ENCODE measurements around the gene QTRT2.

Gene QTRT2

DNA sequence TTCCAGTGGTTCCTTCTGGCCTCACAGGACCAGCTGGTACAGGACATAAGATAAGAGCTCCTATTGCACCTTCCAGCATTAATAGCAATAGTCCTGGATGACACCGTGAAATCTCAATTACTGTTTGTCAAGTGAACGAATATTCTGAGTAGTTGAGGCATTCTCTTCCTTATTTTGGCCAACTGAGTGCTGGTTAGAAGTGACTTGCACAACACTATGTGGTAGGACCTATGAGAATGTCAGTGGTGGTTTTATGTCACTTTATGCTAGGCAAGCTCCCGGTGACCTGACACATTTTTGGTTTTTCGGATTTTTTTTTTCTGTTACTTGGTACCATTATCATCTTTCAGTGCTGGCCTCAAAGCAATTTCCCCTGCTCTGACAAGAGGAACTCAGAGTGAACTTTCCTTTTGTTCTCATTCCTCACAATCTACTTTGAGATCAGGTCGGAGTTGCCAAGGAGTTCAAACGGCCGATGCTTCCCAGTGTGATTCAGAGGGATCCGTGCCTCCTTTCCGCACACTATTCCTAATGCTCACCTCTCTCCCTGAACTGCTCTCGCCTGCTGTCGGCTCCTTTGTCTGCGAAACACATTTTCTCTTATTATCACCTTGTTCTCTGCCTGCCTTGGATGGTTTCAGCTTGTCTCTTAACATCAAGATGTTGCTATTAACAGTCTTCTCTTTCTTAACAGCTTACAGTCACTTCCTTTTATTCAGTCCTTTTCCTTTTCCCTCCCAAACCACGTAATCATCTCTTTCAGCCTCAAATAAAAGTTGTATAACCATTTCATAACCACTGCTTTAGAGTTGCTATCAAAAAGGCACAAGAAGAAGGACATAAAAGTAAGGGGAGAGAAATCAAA is 35.8 kb downstream of the QTRT2 start:
- Histone ChIP-seq H3K36me3 (replicated peaks; ENCODE audit: low read depth, low read length) (peaks cover 10% of the 10 kb centered on the region), H3K27ac (ENCODE audit: low read length) (no peak overlapping the region), H3K4me3 (ENCODE audit: low read length) (no peak overlapping the region), H3K4me1 (ENCODE audit: low read length) (no peaks in the 10 kb centered on the region), H4K20me1 (ENCODE audit: insufficient read depth, low read length) (no peaks in the 10 kb centered on the region), H2AFZ (ENCODE audit: low read depth, low read length) (no peak overlapping the region), H3K4me2 (ENCODE audit: low read length) (no peak overlapping the region), H3K9ac (ENCODE audit: low read length) (no peak overlapping the region), H3K27me3 (ENCODE audit: low read depth, low read length) (no peaks in the 10 kb centered on the region), H3K9me3 (ENCODE audit: insufficient read depth, low read length) (no peaks in the 10 kb centered on the region), H3K79me2 (ENCODE audit: low read length) (no peaks in the 10 kb centered on the region)
- TF ChIP-seq, protein P1, sequence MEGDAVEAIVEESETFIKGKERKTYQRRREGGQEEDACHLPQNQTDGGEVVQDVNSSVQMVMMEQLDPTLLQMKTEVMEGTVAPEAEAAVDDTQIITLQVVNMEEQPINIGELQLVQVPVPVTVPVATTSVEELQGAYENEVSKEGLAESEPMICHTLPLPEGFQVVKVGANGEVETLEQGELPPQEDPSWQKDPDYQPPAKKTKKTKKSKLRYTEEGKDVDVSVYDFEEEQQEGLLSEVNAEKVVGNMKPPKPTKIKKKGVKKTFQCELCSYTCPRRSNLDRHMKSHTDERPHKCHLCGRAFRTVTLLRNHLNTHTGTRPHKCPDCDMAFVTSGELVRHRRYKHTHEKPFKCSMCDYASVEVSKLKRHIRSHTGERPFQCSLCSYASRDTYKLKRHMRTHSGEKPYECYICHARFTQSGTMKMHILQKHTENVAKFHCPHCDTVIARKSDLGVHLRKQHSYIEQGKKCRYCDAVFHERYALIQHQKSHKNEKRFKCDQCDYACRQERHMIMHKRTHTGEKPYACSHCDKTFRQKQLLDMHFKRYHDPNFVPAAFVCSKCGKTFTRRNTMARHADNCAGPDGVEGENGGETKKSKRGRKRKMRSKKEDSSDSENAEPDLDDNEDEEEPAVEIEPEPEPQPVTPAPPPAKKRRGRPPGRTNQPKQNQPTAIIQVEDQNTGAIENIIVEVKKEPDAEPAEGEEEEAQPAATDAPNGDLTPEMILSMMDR (IDR thresholded peaks at IDR 0.05; ENCODE audit: low read depth, low read length) = no peak
- TF ChIP-seq EZH2phosphoT487 (IDR thresholded peaks at IDR 0.05; ENCODE audit: low read depth) = no peak

DNA sequence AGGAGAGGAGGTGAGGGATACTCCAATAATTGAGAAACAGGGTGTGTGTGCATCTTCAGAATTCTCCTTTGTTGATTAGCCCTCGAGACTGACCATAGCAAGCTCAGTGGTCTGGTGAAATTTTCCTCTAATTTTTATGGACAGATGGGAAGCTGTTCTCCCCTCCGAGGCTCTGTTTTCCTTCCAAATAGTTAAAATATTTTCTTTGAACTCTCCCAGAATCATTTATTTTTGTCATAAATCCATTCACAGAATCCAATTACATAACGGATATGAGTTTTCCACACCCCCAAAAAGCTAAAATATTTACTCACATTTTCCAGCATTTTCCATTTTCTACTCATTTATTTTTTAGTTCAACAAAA is 36.5 kb downstream of the QTRT2 start:
- Histone ChIP-seq H2AFZ (ENCODE audit: low read depth, low read length) (no peak overlapping the region), H3K79me2 (ENCODE audit: low read length) (no peaks in the 10 kb centered on the region), H3K4me2 (ENCODE audit: low read length) (no peak overlapping the region), H4K20me1 (ENCODE audit: insufficient read depth, low read length) (no peaks in the 10 kb centered on the region), H3K4me3 (ENCODE audit: low read length) (no peak overlapping the region), H3K9ac (ENCODE audit: low read length) (no peak overlapping the region), H3K27ac (ENCODE audit: low read length) (no peak overlapping the region), H3K36me3 (replicated peaks; ENCODE audit: low read depth, low read length) (peaks cover 6% of the 10 kb centered on the region), H3K27me3 (ENCODE audit: low read depth, low read length) (no peaks in the 10 kb centered on the region), H3K4me1 (ENCODE audit: low read length) (no peaks in the 10 kb centered on the region), H3K9me3 (ENCODE audit: insufficient read depth, low read length) (no peaks in the 10 kb centered on the region)
- no peak for TF ChIP-seq EZH2phosphoT487 (IDR thresholded peaks at IDR 0.05; ENCODE audit: low read depth)
- TF ChIP-seq, protein P1 (IDR thresholded peaks at IDR 0.05; ENCODE audit: low read depth, low read length) = no peak

DNA sequence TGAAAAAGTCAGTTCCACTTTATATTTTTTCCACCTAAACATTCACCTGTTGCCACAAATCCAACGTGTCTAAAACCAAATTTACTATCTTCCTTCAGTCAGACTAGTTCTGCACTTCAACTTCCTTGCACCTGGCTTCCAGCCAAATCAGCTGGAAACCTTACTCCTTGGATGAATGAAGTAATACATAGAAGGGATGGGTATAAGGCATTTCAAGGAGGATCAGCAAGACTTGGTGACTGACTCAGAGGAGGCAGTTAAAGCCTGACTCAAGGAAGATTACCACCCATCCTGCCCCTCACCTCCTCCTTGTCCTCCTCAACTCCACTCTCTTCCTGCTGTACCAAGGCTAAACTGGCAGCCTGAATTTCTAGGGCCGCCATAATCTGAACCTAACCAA is 37.1 kb downstream of the QTRT2 start:
- Histone ChIP-seq H3K4me3 (ENCODE audit: low read length) (no peak overlapping the region), H3K27ac (ENCODE audit: low read length) (no peak overlapping the region), H3K9ac (ENCODE audit: low read length) (no peak overlapping the region), H3K4me1 (ENCODE audit: low read length) (no peaks in the 10 kb centered on the region), H2AFZ (ENCODE audit: low read depth, low read length) (no peak overlapping the region), H3K36me3 (replicated peaks; ENCODE audit: low read depth, low read length) (peaks cover 3% of the 10 kb centered on the region), H3K27me3 (ENCODE audit: low read depth, low read length) (no peaks in the 10 kb centered on the region), H3K9me3 (ENCODE audit: insufficient read depth, low read length) (no peaks in the 10 kb centered on the region), H3K4me2 (ENCODE audit: low read length) (no peak overlapping the region), H4K20me1 (ENCODE audit: insufficient read depth, low read length) (no peaks in the 10 kb centered on the region), H3K79me2 (ENCODE audit: low read length) (no peaks in the 10 kb centered on the region)
- no peak for TF ChIP-seq EZH2phosphoT487 (IDR thresholded peaks at IDR 0.05; ENCODE audit: low read depth)
- TF ChIP-seq, protein P1 (IDR thresholded peaks at IDR 0.05; ENCODE audit: low read depth, low read length) = no peak

DNA sequence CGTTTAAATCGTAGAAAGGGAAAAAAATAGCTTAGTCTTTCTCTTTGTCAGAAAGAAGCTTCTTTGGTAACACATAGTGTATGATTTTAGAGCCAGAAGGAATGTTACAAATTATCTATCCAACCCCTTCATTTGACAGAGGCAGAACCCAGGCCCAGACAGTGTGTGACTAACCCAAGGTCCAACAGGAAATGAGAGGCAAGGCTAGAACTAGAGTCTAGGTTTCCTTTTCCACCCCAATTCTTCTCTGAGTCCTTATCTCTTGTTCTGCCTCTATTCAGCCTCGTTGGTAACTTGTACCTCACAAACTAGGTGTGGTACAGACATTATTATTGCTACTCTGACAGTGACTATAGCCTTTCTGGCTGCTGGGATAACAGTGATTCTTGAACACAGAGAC is 39.3 kb downstream of the QTRT2 start:
- no peak overlapping the region for H3K9ac ChIP-seq (ENCODE audit: low read length)
- no peak overlapping the region for H2AFZ ChIP-seq (ENCODE audit: low read depth, low read length)
- no peaks in the 10 kb centered on the region for H3K9me3 ChIP-seq (ENCODE audit: insufficient read depth, low read length)
- no peak overlapping the region for H3K4me2 ChIP-seq (ENCODE audit: low read length)
- H3K27ac ChIP-seq (ENCODE audit: low read length) = no peak overlapping the region
- H3K4me1 ChIP-seq (ENCODE audit: low read length) = peaks cover 4% of the 10 kb centered on the region; the same call in 1 of the 2 replicates
- H3K27me3 ChIP-seq (ENCODE audit: low read depth, low read length) = no peaks in the 10 kb centered on the region
- H3K79me2 ChIP-seq (ENCODE audit: low read length) = no peaks in the 10 kb centered on the region
- H3K36me3 ChIP-seq (replicated peaks; ENCODE audit: low read depth, low read length) = no peaks in the 10 kb centered on the region
- H3K4me3 ChIP-seq (ENCODE audit: low read length) = no peak overlapping the region
- no peak for TF ChIP-seq EZH2phosphoT487 (IDR thresholded peaks at IDR 0.05; ENCODE audit: low read depth)
- TF ChIP-seq, protein P1 (IDR thresholded peaks at IDR 0.05; ENCODE audit: low read depth, low read length) = no peak
- H4K20me1 ChIP-seq (ENCODE audit: insufficient read depth, low read length) = no peaks in the 10 kb centered on the region

Data from OCI-LY3 (cell line).